Astrocyte of the spinal cord (primary cell): ENCODE results near the gene GALNTL6.
A peak's percentile ranks its signal among the peaks of the same experiment; 100 is the strongest.

Experiments
- DNase-seq: peaks from one replicate; pipeline ENCODE4 v3.0.0; 2011; ENCODE audit warnings: low read depth, low spot score
- H3K4me3 ChIP-seq: 2 replicates; pipeline ENCODE4 v1.5.1; 2011; ENCODE audit warnings: low read depth, mild to moderate bottlenecking, low read length, moderate library complexity
- in situ Hi-C: cut with HindIII; loops from 2 replicates; pipeline ENCODE4 v1.10.0; 2017; ENCODE audit warnings: low sequenced_read_pairs
- TF ChIP-seq, protein P1 (sequence below): IDR thresholded peaks from 2 replicates; pipeline ENCODE4 v1.5.1; 2012; ENCODE audit warnings: low read depth, mild to moderate bottlenecking, low read length, inconsistent platforms

GALNTL6 gene

DNA sequence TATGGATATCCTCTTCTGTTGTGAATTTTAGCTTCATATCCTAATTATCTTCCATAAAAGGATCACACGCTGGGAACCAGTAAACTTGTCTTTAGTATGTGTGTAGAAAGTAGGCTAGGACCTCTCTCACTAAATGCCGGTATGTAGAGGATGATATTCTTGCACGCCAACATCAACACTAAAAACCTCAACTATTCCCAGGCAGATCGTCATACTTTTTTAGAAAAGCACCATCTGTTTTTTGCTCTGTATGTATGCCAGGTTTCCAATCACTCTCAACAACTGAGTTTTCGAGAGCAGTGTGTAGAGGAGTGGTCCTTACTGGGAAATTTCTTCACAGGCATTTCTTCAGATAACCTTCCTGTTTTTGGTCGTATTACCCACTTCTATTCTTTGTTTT lies 283.6 kb downstream of the GALNTL6 start:
- in situ Hi-C loops, result no loop called here
- DNase-seq, result peak; percentile 11
- H3K4me3 ChIP-seq, result no peak overlapping the region
- TF ChIP-seq, protein P1, sequence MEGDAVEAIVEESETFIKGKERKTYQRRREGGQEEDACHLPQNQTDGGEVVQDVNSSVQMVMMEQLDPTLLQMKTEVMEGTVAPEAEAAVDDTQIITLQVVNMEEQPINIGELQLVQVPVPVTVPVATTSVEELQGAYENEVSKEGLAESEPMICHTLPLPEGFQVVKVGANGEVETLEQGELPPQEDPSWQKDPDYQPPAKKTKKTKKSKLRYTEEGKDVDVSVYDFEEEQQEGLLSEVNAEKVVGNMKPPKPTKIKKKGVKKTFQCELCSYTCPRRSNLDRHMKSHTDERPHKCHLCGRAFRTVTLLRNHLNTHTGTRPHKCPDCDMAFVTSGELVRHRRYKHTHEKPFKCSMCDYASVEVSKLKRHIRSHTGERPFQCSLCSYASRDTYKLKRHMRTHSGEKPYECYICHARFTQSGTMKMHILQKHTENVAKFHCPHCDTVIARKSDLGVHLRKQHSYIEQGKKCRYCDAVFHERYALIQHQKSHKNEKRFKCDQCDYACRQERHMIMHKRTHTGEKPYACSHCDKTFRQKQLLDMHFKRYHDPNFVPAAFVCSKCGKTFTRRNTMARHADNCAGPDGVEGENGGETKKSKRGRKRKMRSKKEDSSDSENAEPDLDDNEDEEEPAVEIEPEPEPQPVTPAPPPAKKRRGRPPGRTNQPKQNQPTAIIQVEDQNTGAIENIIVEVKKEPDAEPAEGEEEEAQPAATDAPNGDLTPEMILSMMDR, result no peak

DNA sequence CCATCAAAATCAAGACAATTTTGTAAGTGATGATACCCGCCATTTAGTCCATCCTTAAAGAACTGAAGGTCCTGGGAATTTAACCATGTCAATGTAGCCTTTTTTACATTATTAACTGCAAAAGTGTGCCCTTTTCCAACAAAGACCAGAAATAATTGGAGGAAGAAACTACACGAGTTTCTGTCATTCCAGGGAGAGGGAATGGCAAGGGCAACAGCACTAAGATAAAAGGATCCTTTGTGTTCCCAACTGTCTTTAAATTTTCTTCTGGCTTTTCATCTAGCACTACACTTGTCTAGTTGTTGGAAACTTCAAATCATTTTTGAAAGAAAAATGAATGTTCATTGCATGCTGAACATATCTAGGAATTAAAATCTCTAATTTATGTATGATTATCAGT lies 286.2 kb downstream of the GALNTL6 start:
- TF ChIP-seq, protein P1, result no peak
- no peak for DNase-seq
- in situ Hi-C loops, result no loop called here
- H3K4me3 ChIP-seq, result no peak overlapping the region

DNA sequence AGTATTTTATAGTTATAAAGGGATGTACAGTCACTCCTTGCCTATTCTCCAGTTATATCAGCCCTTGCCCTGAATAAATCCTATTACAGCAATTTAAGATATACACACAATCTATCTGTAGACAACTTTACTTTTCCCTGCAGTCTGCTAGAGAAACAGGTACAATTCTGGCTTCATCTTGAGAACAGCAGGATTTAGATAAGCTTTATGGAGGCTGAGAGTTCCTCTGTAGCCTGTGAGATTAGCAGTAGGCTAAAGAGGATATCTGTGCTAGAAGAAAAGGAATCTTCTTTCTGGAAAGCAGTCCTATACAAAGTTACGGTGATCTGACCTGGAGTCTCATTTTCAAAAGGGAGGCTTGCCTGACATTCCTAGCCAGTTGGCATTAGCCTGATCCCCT lies 290.3 kb downstream of the GALNTL6 start:
- in situ Hi-C loops, result no loop called here
- TF ChIP-seq, protein P1, result no peak
- no peak overlapping the region for H3K4me3 ChIP-seq
- DNase-seq, result no peak

DNA sequence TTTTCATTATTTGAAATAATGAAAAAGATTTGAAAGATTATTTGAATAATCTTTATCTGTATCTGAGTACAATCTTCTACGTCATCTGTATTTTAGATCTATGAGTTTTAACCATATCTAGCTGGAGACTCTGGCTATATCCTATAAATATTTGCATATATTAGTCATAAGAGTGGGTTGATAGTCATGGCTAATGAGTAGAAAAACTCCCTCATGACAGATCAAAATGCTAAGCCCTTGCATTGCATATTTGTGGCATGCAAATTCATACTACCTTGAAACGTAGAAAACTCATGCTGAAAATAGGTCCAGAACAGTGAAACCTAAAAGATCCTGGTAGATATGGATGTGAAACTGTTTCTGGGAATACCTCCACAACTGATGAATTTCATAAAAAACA lies 291.3 kb downstream of the GALNTL6 start:
- no peak overlapping the region for H3K4me3 ChIP-seq
- in situ Hi-C loops, result no loop called here
- TF ChIP-seq, protein P1, result no peak
- peak; percentile 6 for DNase-seq

DNA sequence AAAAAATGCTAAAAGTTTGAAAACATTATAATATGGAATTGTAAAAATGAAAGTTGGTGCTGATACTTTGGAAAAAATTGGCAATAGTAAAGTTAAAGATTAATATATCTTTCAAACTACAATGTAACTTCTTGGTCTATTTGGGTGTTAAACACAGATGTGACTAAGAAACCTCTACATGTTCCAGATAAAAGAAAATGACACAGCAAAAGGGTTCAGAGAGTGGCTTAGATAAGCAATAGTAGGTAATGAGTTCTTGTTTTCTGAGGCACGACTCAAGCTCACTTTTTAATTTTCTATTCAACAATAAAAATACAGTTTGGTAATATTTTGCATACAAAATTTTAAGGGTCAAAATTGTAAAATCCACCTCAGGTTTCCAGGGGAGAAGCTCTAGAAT lies 292.7 kb downstream of the GALNTL6 start:
- TF ChIP-seq, protein P1, result no peak
- in situ Hi-C loops, result no loop called here
- no peak for DNase-seq
- no peak overlapping the region for H3K4me3 ChIP-seq

DNA sequence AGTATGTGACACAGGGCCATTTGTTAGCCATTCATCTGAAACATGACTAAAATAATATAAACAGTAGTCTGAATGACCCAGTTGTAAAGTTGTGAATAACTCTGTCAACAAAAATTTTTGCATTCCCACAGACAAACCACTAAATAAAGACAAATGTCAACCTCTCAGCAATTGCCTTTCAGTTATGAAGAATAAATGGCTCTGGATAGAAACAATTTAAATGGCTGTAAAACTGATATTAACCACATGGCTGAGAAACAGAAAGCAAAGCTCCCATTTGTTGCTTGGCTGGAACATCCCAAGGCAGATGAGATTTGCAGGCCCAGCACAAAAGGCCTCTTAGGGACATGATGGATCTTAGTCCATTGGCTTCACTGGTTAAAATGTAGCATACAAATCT lies 296.3 kb downstream of the GALNTL6 start:
- in situ Hi-C loops, result no loop called here
- TF ChIP-seq, protein P1, result no peak
- DNase-seq, result no peak
- no peak overlapping the region for H3K4me3 ChIP-seq
